ENCODE data around the gene BCAS1. TPM values are rescaled to one million over a fixed set of nuclear protein-coding genes. Genes with fewer than 3 reads are reported as not detected.
A peak's percentile ranks its signal among the peaks of the same experiment; 100 is the strongest.
"Not testable (repeated sequence)": the region's sequence is repeated elsewhere in the genome, so short reads cannot be mapped to it uniquely, and the experiment has no call there.

Gene BCAS1
- total RNA-seq, 1 donor from 2014 or later = 2.1 TPM

DNA sequence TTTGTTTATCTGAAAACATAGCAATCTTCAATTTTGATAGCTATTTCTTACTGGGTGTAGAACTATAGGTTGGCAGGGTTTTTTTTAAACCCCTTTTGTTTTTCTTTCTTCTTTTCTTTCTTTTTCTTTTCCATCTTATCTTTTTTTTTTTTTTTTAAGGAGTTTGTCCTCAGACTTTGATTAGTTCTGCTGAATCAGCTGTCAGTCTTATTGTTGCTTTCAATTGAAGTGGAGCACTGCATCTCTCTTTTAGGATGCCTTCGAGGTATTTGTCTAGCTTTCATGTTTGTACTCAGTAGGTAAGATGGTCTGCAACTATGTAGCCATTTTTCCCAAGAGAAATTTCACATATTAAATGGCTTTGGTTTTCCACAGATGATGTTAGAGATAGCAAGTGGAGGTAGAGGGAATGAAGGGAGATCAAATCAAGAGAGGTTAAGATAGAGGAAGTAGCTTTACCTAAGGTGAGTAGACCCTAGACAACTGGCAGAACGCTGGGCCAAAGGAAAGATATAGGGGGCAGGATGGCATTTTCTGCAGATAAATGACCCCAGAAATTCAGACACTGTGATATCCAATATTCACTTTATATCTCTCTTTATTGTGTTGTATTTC lies 137.1 kb downstream of the BCAS1 start:
- H3K9me3 ChIP-seq (ENCODE audit: control insufficient read depth in 3 of 3, low read length in 3 of 3) = no peaks in the 10 kb centered on the region
- H3K27ac ChIP-seq (ENCODE audit: low read depth, low read length) = peak overlapping the region; percentile 50
- H3K9ac ChIP-seq (ENCODE audit: low read depth in 1 of 3, low read length in 3 of 3) = no peak overlapping the region
- H3K36me3 ChIP-seq (ENCODE audit: control insufficient read depth in 3 of 3, insufficient read depth in 3 of 3, low read length in 3 of 3) = no peaks in the 10 kb centered on the region
- H3K27me3 ChIP-seq (ENCODE audit: control insufficient read depth in 3 of 3, insufficient read depth in 3 of 3, low read length in 3 of 3) = no peaks in the 10 kb centered on the region
- no peak overlapping the region for H3K4me3 ChIP-seq (ENCODE audit: low read length in 3 of 3)
- peaks cover 0 to 10% (median 7%) of the 10 kb centered on the region in 3 donors for H3K4me1 ChIP-seq (ENCODE audit: control insufficient read depth in 3 of 3, insufficient read depth in 3 of 3, low read length in 3 of 3)

GRCh38 chr20:53932655-53933192 lies 137.7 kb downstream of the BCAS1 start:
- H3K4me3 ChIP-seq (ENCODE audit: low read length in 3 of 3); H3K36me3 ChIP-seq (ENCODE audit: control insufficient read depth in 3 of 3, insufficient read depth in 3 of 3, low read length in 3 of 3); H3K9me3 ChIP-seq (ENCODE audit: control insufficient read depth in 3 of 3, low read length in 3 of 3); H3K27me3 ChIP-seq (ENCODE audit: control insufficient read depth in 3 of 3, insufficient read depth in 3 of 3, low read length in 3 of 3); H3K27ac ChIP-seq (ENCODE audit: low read depth, low read length); H3K9ac ChIP-seq (ENCODE audit: low read depth in 1 of 3, low read length in 3 of 3); H3K4me1 ChIP-seq (ENCODE audit: control insufficient read depth in 3 of 3, insufficient read depth in 3 of 3, low read length in 3 of 3): not testable (repeated sequence)

DNA sequence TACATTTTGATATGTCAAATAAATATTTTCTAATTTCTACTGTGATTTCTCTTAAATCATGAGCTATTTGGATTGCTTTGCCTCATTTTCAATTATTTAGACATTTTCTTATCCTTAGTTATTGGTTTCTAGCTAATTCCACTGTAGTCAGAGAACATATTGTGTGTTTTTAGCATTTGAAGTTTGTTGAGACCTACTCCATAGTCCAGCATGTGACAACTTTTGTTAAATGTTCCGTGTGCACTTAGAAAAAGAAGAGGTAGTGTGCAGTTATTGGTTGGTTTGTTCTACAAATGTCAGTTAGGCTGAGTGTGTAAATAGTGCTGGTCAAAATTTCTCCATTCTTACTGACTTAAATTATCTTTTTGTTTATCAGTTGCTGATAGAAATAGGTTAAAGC lies 138.8 kb downstream of the BCAS1 start:
- H3K36me3 ChIP-seq (ENCODE audit: control insufficient read depth in 3 of 3, insufficient read depth in 3 of 3, low read length in 3 of 3) = no peaks in the 10 kb centered on the region
- no peaks in the 10 kb centered on the region for H3K27me3 ChIP-seq (ENCODE audit: control insufficient read depth in 3 of 3, insufficient read depth in 3 of 3, low read length in 3 of 3)
- H3K27ac ChIP-seq (ENCODE audit: low read depth, low read length) = no peak overlapping the region
- H3K4me3 ChIP-seq (ENCODE audit: low read length in 3 of 3) = no peak overlapping the region
- peaks cover 3 to 10% (median 10%) of the 10 kb centered on the region in 3 donors for H3K4me1 ChIP-seq (ENCODE audit: control insufficient read depth in 3 of 3, insufficient read depth in 3 of 3, low read length in 3 of 3)
- H3K9ac ChIP-seq (ENCODE audit: low read depth in 1 of 3, low read length in 3 of 3) = no peak overlapping the region
- no peaks in the 10 kb centered on the region for H3K9me3 ChIP-seq (ENCODE audit: control insufficient read depth in 3 of 3, low read length in 3 of 3)

GRCh38 chr20:53930651-53931504 lies 139.5 kb downstream of the BCAS1 start:
- Histone ChIP-seq H3K27ac (ENCODE audit: low read depth, low read length) (no peak overlapping the region), H3K4me3 (ENCODE audit: low read length in 3 of 3) (no peak overlapping the region), H3K36me3 (ENCODE audit: control insufficient read depth in 3 of 3, insufficient read depth in 3 of 3, low read length in 3 of 3) (no peaks in the 10 kb centered on the region), H3K9ac (ENCODE audit: low read depth in 1 of 3, low read length in 3 of 3) (no peak overlapping the region), H3K9me3 (ENCODE audit: control insufficient read depth in 3 of 3, low read length in 3 of 3) (no peaks in the 10 kb centered on the region), H3K27me3 (ENCODE audit: control insufficient read depth in 3 of 3, insufficient read depth in 3 of 3, low read length in 3 of 3) (no peaks in the 10 kb centered on the region), H3K4me1 (ENCODE audit: control insufficient read depth in 3 of 3, insufficient read depth in 3 of 3, low read length in 3 of 3) (peaks cover 3 to 13% (median 11%) of the 10 kb centered on the region in 3 donors)

GRCh38 chr20:53929974-53930650 lies 140.3 kb downstream of the BCAS1 start:
- no peak overlapping the region for H3K9ac ChIP-seq (ENCODE audit: low read depth in 1 of 3, low read length in 3 of 3)
- H3K4me3 ChIP-seq (ENCODE audit: low read length in 3 of 3) = no peak overlapping the region
- H3K9me3 ChIP-seq (ENCODE audit: control insufficient read depth in 3 of 3, low read length in 3 of 3) = no peaks in the 10 kb centered on the region
- H3K27ac ChIP-seq (ENCODE audit: low read depth, low read length) = no peak overlapping the region
- no peaks in the 10 kb centered on the region for H3K27me3 ChIP-seq (ENCODE audit: control insufficient read depth in 3 of 3, insufficient read depth in 3 of 3, low read length in 3 of 3)
- peaks cover 3 to 12% (median 9%) of the 10 kb centered on the region in 3 donors for H3K4me1 ChIP-seq (ENCODE audit: control insufficient read depth in 3 of 3, insufficient read depth in 3 of 3, low read length in 3 of 3)
- no peaks in the 10 kb centered on the region for H3K36me3 ChIP-seq (ENCODE audit: control insufficient read depth in 3 of 3, insufficient read depth in 3 of 3, low read length in 3 of 3)

GRCh38 chr20:53929399-53929798 lies 141.0 kb downstream of the BCAS1 start:
- no peaks in the 10 kb centered on the region for H3K9me3 ChIP-seq (ENCODE audit: control insufficient read depth in 3 of 3, low read length in 3 of 3)
- peaks cover 3 to 9% (median 5%) of the 10 kb centered on the region in 3 donors for H3K4me1 ChIP-seq (ENCODE audit: control insufficient read depth in 3 of 3, insufficient read depth in 3 of 3, low read length in 3 of 3)
- no peak overlapping the region for H3K9ac ChIP-seq (ENCODE audit: low read depth in 1 of 3, low read length in 3 of 3)
- no peak overlapping the region for H3K4me3 ChIP-seq (ENCODE audit: low read length in 3 of 3)
- no peaks in the 10 kb centered on the region for H3K27me3 ChIP-seq (ENCODE audit: control insufficient read depth in 3 of 3, insufficient read depth in 3 of 3, low read length in 3 of 3)
- no peak overlapping the region for H3K27ac ChIP-seq (ENCODE audit: low read depth, low read length)
- H3K36me3 ChIP-seq (ENCODE audit: control insufficient read depth in 3 of 3, insufficient read depth in 3 of 3, low read length in 3 of 3) = no peaks in the 10 kb centered on the region

- Histone ChIP-seq H3K9ac (ENCODE audit: low read depth in 1 of 3, low read length in 3 of 3) (no peak overlapping the region), H3K27ac (ENCODE audit: low read depth, low read length) (no peak overlapping the region), H3K9me3 (ENCODE audit: control insufficient read depth in 3 of 3, low read length in 3 of 3) (no peaks in the 10 kb centered on the region), H3K36me3 (ENCODE audit: control insufficient read depth in 3 of 3, insufficient read depth in 3 of 3, low read length in 3 of 3) (no peaks in the 10 kb centered on the region), H3K4me1 (ENCODE audit: control insufficient read depth in 3 of 3, insufficient read depth in 3 of 3, low read length in 3 of 3) (peaks cover 3 to 9% (median 5%) of the 10 kb centered on the region in 3 donors), H3K27me3 (ENCODE audit: control insufficient read depth in 3 of 3, insufficient read depth in 3 of 3, low read length in 3 of 3) (no peaks in the 10 kb centered on the region), H3K4me3 (ENCODE audit: low read length in 3 of 3) (no peak overlapping the region)
Observed at GRCh38 chr20:53927990-53928389, 142.4 kb downstream of the BCAS1 start.

GRCh38 chr20:53926428-53927028 lies 143.9 kb downstream of the BCAS1 start:
- Histone ChIP-seq H3K36me3 (ENCODE audit: control insufficient read depth in 3 of 3, insufficient read depth in 3 of 3, low read length in 3 of 3) (no peaks in the 10 kb centered on the region), H3K4me3 (ENCODE audit: low read length in 3 of 3) (no peak overlapping the region), H3K4me1 (ENCODE audit: control insufficient read depth in 3 of 3, insufficient read depth in 3 of 3, low read length in 3 of 3) (peaks cover 3 to 9% (median 7%) of the 10 kb centered on the region in 3 donors), H3K9ac (ENCODE audit: low read depth in 1 of 3, low read length in 3 of 3) (no peak overlapping the region), H3K27me3 (ENCODE audit: control insufficient read depth in 3 of 3, insufficient read depth in 3 of 3, low read length in 3 of 3) (no peaks in the 10 kb centered on the region), H3K27ac (ENCODE audit: low read depth, low read length) (no peak overlapping the region), H3K9me3 (ENCODE audit: control insufficient read depth in 3 of 3, low read length in 3 of 3) (no peaks in the 10 kb centered on the region)

DNA sequence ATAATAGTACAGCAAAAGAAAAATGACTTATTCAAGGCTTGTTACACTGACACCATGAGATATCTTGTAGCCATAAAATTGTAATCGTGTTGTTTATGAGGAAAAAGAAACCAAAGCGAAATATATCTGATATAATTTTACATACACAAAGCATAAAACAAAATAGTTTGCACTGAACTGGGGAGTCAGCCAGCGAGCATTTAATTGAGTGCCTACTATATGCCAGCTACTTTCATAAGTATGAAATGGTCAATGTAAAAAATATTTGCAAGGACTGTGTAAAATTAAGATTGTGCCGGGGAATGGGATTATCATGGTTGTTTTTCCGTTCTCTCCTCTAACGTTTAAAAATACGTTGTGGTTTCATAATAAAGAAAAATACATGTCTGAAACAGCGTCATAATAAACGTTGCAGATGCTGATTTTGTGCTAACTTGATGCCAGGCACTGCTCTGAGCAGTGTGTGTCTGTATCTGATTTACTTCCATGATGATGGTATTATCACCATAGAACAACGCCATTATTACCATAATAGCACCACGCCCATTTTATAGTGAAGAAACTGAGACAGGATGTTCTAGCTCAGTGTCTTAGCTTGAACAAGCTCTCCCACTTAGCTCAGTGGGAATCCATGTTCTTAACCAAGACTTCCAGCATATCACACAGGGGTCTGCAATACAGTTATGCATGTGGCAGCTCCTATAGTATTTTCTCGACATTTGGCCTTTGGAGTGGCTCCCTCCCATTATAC lies 144.6 kb downstream of the BCAS1 start:
- Histone ChIP-seq H3K4me1 (ENCODE audit: control insufficient read depth in 3 of 3, insufficient read depth in 3 of 3, low read length in 3 of 3) (peaks cover 3 to 9% (median 7%) of the 10 kb centered on the region in 3 donors), H3K27ac (ENCODE audit: low read depth, low read length) (no peak overlapping the region), H3K4me3 (ENCODE audit: low read length in 3 of 3) (no peak overlapping the region), H3K9me3 (ENCODE audit: control insufficient read depth in 3 of 3, low read length in 3 of 3) (no peaks in the 10 kb centered on the region), H3K27me3 (ENCODE audit: control insufficient read depth in 3 of 3, insufficient read depth in 3 of 3, low read length in 3 of 3) (no peaks in the 10 kb centered on the region), H3K36me3 (ENCODE audit: control insufficient read depth in 3 of 3, insufficient read depth in 3 of 3, low read length in 3 of 3) (no peaks in the 10 kb centered on the region), H3K9ac (ENCODE audit: low read depth in 1 of 3, low read length in 3 of 3) (no peak overlapping the region)
